PC-9 (cell line): ENCODE results near the gene GALNT10. TPM values are rescaled to one million over a fixed set of nuclear protein-coding genes. Genes with fewer than 3 reads are reported as not detected.

Experiments used
- BruUV-seq: library from RNA; stranded (reverse); fragments of 400-500 nt; replicated peaks from 2 replicates; lab custom pipeline; 2021; lab: Mats Ljungman, UMichigan
- CTCF ChIA-PET: fragments of 300-600 bp; sonication (Branson Sonifier 250); formaldehyde crosslinking; loops from one replicate; lab custom pipeline; 2022; ENCODE audit warnings: antibody characterized with exemption; lab: Charles Lee
- POLR2A ChIA-PET: fragments of 300-600 bp; sonication (Branson Sonifier 250); formaldehyde crosslinking; loops from one replicate; lab custom pipeline; 2022; ENCODE audit warnings: antibody characterized with exemption; ENCODE audit not compliant: unreplicated experiment; lab: Charles Lee
- DNase-seq, 2 experiments: peaks; one replicate each; pipeline versions ENCODE4 v3.0.0 to v3.0.0-alpha.2; 2015 to 2022; ENCODE audit warnings: mixed read lengths in 1 of 2
- H2AFZ ChIP-seq: fragments of 200-600 bp; sonication (generic); 2 replicates; pipeline ENCODE4 v1.8.1; 2017; ENCODE audit warnings: antibody characterized with exemption
- H3F3A ChIP-seq: fragments of 200-600 bp; sonication (generic); 2 replicates; pipeline ENCODE4 v1.8.1; 2017; ENCODE audit warnings: antibody characterized with exemption, mild to moderate bottlenecking, low read depth; ENCODE audit not compliant: insufficient read depth
- H3K27ac ChIP-seq: fragments of 200-600 bp; sonication (generic); 2 replicates; pipeline ENCODE4 v1.6.1; 2016; ENCODE audit warnings: mixed run types
- H3K27me3 ChIP-seq: fragments of 200-600 bp; sonication (generic); 2 replicates; pipeline ENCODE4 v1.6.1; 2016; ENCODE audit warnings: low read depth, mixed run types; ENCODE audit not compliant: insufficient read depth
- H3K36me3 ChIP-seq: fragments of 200-600 bp; sonication (generic); 2 replicates; pipeline ENCODE4 v1.6.1; 2016; ENCODE audit warnings: low read depth, mixed run types
- H3K4me1 ChIP-seq: fragments of 200-600 bp; sonication (generic); replicated peaks from 2 replicates; pipeline ENCODE4 v1.6.1; 2016; ENCODE audit warnings: mixed run types; ENCODE audit not compliant: insufficient read depth
- H3K4me2 ChIP-seq: fragments of 200-600 bp; sonication (generic); 2 replicates; pipeline ENCODE4 v1.6.1; 2017; ENCODE audit warnings: mixed run types
- H3K4me3 ChIP-seq: fragments of 200-600 bp; sonication (generic); 2 replicates; pipeline ENCODE4 v1.6.1; 2016; ENCODE audit warnings: mixed run types
- H3K79me2 ChIP-seq: fragments of 200-600 bp; sonication (generic); 2 replicates; pipeline ENCODE4 v1.6.1; 2017; ENCODE audit warnings: low read depth, mixed run types
- H3K9me2 ChIP-seq: fragments of 200-600 bp; sonication (generic); 2 replicates; pipeline ENCODE4 v1.8.1; 2017; ENCODE audit warnings: mild to moderate bottlenecking; ENCODE audit not compliant: insufficient read depth
- H3K9me3 ChIP-seq: fragments of 200-600 bp; sonication (generic); 2 replicates; pipeline ENCODE4 v1.8.1; 2016; ENCODE audit warnings: low read depth; ENCODE audit not compliant: insufficient read depth
- H4K20me1 ChIP-seq: fragments of 200-600 bp; sonication (generic); 2 replicates; pipeline ENCODE4 v1.8.1; 2017; ENCODE audit not compliant: insufficient read depth
- EZH2 ChIP-seq: fragments of 200-600 bp; sonication (generic); IDR thresholded peaks from 2 replicates; pipeline ENCODE4 v1.8.0; 2017; ENCODE audit warnings: antibody characterized with exemption, low read depth
- intact Hi-C: fragments of 100-400 bp; cut with micrococcal nuclease; formaldehyde crosslinking; loops from one replicate; pipeline ENCODE4 v1.10.0; 2022; ENCODE audit not compliant: unreplicated experiment
- total RNA-seq: library from RNA; stranded (reverse); gene quantifications from 2 replicates; pipeline ENCODE4 v1.2.3, GENCODE V29; 2021
- TF ChIP-seq, protein P1 (sequence below): fragments of 200-600 bp; sonication (generic); conservative IDR thresholded peaks from 2 replicates; pipeline ENCODE4 v1.6.1; 2017; ENCODE audit warnings: mixed run types, antibody characterized with exemption, mild to moderate bottlenecking, moderate library complexity

Gene GALNT10
- total RNA-seq, 1 experiment from 2014 or later, result 101 TPM

DNA sequence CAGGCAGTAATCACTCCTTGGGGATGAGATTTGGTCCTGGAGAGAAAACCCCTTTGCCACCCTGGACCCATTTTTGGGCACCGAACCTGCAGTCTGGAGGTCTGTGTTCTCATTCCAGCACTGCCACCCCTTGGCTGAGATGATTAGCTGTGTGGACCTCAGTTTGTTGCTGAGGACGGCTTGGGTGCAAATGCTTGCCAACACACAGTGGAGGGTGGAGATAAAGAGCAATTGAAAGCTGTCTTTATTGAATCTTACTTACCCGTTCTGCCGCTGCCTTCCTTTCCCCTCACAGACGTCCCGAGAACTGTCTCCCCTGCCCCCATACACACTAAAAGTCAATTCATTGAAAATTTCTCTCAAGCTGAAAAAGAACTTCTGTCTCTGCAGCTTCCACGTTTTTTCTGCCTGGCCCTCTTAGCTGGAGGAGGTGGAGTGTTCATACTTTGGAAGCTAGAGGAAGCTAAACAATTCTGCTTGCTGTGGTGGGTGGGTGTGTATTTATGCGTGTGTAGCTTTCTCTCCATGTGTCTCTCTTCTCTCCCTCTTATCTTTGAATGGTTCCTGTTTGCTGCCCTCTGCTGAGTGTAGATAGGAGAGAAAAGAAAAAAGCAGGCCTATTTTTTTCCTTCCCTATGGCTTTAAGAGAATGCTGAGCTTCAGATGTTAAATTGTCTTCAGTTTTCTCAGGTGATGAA is 6.6 kb downstream of the GALNT10 start:
- TF ChIP-seq EZH2, result no peak
- TF ChIP-seq, protein P1, sequence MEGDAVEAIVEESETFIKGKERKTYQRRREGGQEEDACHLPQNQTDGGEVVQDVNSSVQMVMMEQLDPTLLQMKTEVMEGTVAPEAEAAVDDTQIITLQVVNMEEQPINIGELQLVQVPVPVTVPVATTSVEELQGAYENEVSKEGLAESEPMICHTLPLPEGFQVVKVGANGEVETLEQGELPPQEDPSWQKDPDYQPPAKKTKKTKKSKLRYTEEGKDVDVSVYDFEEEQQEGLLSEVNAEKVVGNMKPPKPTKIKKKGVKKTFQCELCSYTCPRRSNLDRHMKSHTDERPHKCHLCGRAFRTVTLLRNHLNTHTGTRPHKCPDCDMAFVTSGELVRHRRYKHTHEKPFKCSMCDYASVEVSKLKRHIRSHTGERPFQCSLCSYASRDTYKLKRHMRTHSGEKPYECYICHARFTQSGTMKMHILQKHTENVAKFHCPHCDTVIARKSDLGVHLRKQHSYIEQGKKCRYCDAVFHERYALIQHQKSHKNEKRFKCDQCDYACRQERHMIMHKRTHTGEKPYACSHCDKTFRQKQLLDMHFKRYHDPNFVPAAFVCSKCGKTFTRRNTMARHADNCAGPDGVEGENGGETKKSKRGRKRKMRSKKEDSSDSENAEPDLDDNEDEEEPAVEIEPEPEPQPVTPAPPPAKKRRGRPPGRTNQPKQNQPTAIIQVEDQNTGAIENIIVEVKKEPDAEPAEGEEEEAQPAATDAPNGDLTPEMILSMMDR, result peak; percentile 46; the same call in 1 of the 2 replicates
- Histone ChIP-seq H3K4me3 (peak overlapping the region; percentile 0; the same call in 1 of the 2 replicates), H3K4me2 (peak overlapping the region; percentile 61), H3K4me1 (peaks cover 77% of the 10 kb centered on the region), H4K20me1 (peaks cover 5% of the 10 kb centered on the region; the same call in 1 of the 2 replicates), H3K27me3 (no peaks in the 10 kb centered on the region), H3K9me2 (no peaks in the 10 kb centered on the region), H3K36me3 (peaks cover 17% of the 10 kb centered on the region; the same call in 1 of the 2 replicates), H3K79me2 (peaks cover 80% of the 10 kb centered on the region), H2AFZ (no peak overlapping the region), H3K9me3 (no peaks in the 10 kb centered on the region), H3K27ac (peak overlapping the region; percentile 66), H3F3A (peaks cover 49% of the 10 kb centered on the region)
- DNase-seq, result peak in 1 of 2 experiments; percentile 50
- POLR2A ChIA-PET, result interaction anchor here (0.6 kb wide), 1 partner anchor 105 kb away, joined by 5 read pairs; no protein-coding TSS in a partner anchor
- intact Hi-C loops, result loop anchor here (10.0 kb wide), 1 partner anchor 418 kb away; no protein-coding TSS in a partner anchor
- CTCF ChIA-PET, result interaction anchor here (0.6 to 1.3 kb wide), 6 partner anchors 8 to 125 kb away, joined by 3 to 7 read pairs (median 4); no protein-coding TSS in a partner anchor
- BruUV-seq, result no TSS peak

DNA sequence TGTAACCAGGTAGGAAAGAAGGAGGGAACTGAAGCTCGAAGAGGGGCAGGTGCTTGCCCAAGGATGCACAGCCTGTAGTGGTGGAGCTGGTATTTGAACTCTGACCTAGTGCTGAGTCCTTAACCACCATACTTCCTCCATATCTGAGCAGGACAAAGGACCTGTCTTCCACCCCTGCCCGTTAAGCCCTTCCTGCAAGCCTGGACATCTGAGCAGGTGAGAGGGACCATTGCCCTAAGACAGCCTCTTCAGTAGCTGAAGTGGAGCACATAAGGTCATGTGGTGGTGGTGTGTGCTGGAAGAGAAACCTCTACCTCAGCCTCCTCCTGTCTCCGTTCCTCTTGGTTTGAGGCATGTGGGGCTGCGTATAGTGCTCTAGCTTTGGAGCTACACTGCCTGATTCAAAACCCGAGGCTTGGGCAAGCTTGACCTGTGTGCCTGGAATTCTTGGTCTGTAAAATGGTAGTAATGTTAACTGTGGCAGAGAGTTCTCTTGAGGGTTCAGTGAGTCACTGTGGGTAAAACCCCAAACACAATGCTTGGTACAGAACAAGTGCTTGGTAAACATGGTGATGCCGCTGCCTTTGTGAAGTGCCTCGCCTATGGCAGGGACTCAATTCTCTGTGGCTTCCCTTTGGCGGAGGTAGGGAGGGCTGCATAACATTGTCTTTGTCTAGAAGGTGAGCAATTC is 7.4 kb downstream of the GALNT10 start:
- Histone ChIP-seq H3K4me2 (peak overlapping the region; percentile 61), H3K79me2 (peaks cover 80% of the 10 kb centered on the region), H3K9me2 (no peaks in the 10 kb centered on the region), H3K4me3 (no peak overlapping the region), H3K36me3 (peaks cover 19% of the 10 kb centered on the region; the same call in 1 of the 2 replicates), H3K27me3 (no peaks in the 10 kb centered on the region), H3K9me3 (no peaks in the 10 kb centered on the region), H4K20me1 (no peaks in the 10 kb centered on the region), H2AFZ (no peak overlapping the region), H3K27ac (peak overlapping the region; percentile 66), H3K4me1 (peaks cover 68% of the 10 kb centered on the region), H3F3A (peaks cover 49% of the 10 kb centered on the region)
- DNase-seq, result peak; percentile 81 to 91
- intact Hi-C loops, result loop anchor here (1.0 to 10.0 kb wide), 6 partner anchors 13 to 417 kb away; partner anchors contain the start of gene SAP30L
- CTCF ChIA-PET, result interaction anchor here (0.6 to 1.0 kb wide), 3 partner anchors 9 to 22 kb away, joined by 4 to 5 read pairs (median 4); no protein-coding TSS in a partner anchor
- POLR2A ChIA-PET, result interaction anchor here (0.6 kb wide), 1 partner anchor 35 kb away, joined by 4 read pairs; no protein-coding TSS in a partner anchor
- BruUV-seq, result no TSS peak
- TF ChIP-seq EZH2, result no peak
- TF ChIP-seq, protein P1, result no peak

DNA sequence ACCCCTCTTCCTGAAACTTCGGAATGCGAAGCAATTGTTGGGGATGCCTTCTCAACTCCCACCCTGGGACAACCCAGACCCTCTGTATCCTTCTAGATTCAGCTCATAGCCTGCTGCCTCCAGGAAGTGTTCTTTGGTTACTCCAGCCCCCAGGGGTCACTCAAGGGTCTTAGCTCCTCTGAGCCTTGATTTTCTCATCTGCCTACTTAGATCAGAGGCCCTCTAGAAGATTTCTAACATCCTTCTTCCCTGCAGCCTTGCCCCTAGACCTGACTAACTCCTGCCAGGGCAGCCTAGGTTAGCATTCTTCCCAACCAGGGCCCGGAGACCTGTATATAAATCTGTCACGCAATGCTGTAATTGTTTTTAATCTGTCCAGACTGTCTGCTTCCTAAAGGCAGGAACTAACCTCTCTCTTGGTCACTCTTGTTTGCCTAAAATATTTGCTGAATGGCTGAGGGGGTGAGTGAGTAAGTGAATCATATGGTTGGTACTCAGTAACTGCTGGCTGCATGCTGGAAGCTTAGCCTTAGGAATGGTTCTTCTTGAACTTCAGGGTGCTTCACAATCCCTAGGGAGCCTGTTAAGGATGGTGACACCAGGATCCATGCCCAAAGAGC is 8.2 kb downstream of the GALNT10 start:
- Histone ChIP-seq H3K27me3 (no peaks in the 10 kb centered on the region), H3K79me2 (peaks cover 80% of the 10 kb centered on the region), H3K36me3 (0 out of 2 replicates have a peak, but pooled peaks cover 19% of the 10 kb centered on the region), H2AFZ (no peak overlapping the region), H3K4me1 (peaks cover 61% of the 10 kb centered on the region), H3K4me2 (peak overlapping the region; percentile 61), H4K20me1 (no peaks in the 10 kb centered on the region), H3K4me3 (peak overlapping the region; percentile 4; the same call in 1 of the 2 replicates), H3F3A (peaks cover 49% of the 10 kb centered on the region), H3K9me3 (no peaks in the 10 kb centered on the region), H3K9me2 (no peaks in the 10 kb centered on the region), H3K27ac (peak overlapping the region; percentile 66)
- intact Hi-C loops, result loop anchor here (1.0 to 10.0 kb wide), 6 partner anchors 13 to 416 kb away; partner anchors contain the start of gene SAP30L
- no TSS peak for BruUV-seq
- TF ChIP-seq, protein P1, result no peak
- TF ChIP-seq EZH2, result no peak
- CTCF ChIA-PET, result interaction anchor here (0.6 kb wide), 1 partner anchor 23 kb away, joined by 4 read pairs; no protein-coding TSS in a partner anchor
- POLR2A ChIA-PET, result no interaction called here
- peak; percentile 30 to 87 for DNase-seq
